HL-60/S4 treated with retinoic acid at 250 ng/mL for 4 days and 3 days (cell line): ENCODE data around the gene TBX4.

ENCODE experiments used
- in situ Hi-C: fragments of 300-500 bp; cut with MboI; formaldehyde crosslinking; loops from 2 replicates; pipeline ENCODE4 v1.7.0; 2022; ENCODE audit warnings: low sequenced_read_pairs

Gene TBX4

DNA sequence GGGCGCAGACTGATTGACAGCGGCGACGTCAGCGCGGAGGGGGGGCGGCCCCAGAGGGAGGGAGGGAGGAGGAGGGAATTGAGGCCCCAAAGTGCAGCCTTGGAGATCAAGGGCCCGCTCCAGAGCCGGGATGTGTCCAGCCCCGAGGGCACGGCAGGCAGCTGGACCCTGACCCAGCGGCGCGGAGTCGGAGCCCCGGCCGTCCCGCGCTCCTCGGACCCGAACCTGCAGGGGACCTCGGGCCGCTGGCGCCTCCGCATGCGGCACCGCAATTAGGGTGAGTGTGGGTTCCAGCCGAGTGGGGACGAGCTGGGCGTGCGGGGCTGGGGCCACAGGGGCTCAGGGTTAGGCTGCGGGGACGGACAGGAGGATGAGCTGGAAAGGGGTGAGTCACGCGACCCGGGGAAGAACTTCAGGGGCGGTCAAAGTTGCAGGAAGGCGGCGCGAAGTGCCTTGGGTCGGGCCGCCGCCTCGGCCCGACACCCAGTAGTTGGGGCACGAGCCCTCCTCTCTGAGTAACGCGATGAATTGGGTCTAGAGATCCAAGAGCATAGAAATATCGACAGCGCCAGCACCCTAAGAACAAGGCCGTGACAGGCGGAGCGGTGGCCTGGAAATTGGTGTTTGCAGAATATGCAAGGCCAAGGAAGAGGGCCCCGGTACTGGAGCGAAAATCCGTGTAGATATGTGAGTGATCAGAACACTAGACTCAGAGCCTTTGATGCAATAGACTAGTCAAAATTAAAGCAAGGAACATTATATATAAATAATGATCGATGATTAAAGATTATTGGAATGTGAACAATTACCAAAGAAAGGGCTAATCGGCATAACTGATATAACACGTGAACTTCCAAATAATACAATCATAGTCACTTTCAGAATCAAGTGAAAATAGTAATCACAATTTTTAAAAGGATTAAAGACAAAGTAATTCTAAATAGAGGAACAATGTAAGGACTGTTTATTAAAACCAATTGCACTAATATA is at the start of gene TBX4:
Gene TBX4, plus strand, starts transcription at position 122 of the 990 bp plus-strand sequence. CDS start 4,069 bp downstream, outside the sequence.
- in situ Hi-C loops, result loop anchor here (25.0 kb wide), 1 partner anchor 110 kb away; no protein-coding TSS in a partner anchor

DNA sequence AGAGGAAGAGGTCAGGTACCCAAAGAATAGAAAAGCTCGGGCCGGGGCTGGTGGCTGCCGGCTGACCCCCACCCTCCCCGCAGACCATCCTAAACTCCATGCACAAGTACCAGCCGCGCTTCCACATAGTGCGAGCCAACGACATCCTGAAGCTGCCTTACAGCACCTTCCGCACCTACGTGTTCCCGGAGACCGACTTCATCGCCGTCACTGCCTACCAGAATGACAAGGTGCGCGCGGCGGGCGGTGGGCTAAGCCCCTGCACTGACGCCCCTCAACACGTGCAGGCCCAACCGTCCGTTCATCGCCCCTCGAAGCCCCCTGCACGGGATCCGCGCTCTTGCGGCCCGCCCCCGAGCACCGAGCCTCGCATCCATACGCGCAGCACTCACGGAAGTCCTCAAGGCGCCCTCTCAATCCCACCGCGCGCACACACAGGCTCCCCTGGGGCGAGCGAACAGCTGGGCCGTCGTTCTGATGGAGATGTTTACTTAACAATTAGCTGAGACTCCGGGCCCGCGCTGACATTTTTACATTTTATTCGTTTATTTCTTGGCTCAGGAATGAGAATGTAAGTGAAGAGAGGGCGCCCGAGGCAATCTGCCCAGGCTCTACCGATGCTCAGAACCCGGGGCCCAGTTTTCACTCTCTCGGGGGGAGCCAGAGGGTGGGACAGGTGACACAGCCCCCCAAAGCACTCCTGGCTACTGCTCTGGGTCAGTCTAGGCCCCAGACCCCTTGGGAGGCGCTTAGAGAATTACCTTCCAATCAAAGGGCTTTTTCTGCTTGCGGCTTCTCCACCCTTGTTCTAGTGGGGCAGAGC is 49.0 kb upstream of the TBX4 start:
- in situ Hi-C loops, result no loop called here

DNA sequence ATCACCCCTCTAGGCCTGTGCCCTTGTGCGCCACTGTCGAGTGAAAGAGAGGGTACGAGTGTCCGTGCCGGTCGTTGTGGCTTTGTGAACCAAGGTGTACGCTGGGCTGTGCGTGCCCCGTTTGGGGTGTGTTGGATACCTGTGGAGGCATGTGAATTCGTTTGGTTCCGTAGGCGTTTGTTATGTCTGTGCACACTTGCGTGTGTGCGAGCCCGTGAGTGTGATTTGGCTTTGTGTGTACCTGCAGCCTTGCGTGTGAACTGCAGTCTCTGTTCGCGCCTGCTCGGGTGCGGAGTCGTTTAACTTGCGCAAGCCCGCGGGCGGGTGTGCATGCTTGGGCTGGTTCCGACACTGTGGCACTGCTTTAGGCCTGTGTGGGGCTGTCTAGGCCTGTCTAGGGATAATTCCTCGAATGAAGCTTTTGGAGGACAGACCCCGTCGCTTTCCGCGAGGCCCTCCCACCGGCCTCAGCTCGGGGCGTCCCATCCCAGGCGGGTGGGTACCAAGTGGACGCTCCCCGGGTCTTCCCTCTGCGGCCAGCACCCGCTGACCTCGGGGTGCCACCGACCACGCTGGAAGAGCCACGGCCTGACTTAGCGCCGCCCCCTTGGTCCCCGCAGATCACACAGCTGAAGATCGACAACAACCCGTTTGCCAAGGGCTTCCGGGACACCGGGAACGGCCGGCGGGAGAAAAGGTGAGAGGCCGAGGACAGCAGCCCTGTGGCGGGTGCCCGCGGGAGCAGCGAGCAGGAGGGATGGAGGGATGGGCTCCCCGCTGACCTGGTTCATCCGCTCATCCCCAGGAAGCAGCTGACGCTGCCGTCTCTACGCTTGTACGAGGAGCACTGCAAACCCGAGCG is 48.2 kb upstream of the TBX4 start:
- in situ Hi-C loops, result no loop called here

DNA sequence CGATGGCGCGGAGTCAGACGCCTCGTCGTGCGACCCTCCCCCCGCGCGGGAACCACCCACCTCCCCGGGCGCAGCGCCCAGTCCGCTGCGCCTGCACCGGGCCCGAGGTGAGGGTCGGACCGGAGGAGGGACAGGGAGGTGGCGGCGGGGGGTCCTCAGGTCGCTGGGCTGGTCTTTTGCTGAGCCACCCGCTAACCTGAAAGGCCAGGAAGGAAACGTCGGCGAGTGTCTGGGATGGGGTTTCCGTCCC is 47.6 kb upstream of the TBX4 start:
- in situ Hi-C loops, result no loop called here

DNA sequence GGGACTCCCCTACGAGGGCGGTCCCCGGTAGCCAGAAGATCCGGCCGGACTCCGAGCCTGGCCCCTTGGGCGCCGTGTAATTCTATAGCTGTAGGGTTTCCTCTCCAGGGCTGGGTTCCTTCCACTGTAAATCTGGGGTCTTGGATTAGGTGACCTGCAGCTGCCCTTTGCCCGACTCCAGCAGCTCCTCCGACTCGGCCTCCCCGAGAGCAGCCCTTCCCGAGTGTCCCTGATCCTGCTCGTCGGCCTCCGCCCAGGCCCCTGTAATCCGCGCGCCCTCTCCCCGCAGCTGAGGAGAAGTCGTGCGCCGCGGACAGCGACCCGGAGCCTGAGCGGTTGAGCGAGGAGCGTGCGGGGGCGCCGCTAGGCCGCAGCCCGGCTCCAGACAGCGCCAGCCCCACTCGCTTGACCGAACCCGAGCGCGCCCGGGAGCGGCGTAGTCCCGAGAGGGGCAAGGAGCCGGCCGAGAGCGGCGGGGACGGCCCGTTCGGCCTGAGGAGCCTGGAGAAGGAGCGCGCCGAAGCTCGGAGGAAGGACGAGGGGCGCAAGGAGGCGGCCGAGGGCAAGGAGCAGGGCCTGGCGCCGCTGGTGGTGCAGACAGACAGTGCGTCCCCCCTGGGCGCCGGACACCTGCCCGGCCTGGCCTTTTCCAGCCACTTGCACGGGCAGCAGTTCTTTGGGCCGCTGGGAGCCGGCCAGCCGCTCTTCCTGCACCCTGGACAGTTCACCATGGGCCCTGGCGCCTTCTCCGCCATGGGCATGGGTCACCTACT is 47.1 kb upstream of the TBX4 start:
- in situ Hi-C loops, result no loop called here

DNA sequence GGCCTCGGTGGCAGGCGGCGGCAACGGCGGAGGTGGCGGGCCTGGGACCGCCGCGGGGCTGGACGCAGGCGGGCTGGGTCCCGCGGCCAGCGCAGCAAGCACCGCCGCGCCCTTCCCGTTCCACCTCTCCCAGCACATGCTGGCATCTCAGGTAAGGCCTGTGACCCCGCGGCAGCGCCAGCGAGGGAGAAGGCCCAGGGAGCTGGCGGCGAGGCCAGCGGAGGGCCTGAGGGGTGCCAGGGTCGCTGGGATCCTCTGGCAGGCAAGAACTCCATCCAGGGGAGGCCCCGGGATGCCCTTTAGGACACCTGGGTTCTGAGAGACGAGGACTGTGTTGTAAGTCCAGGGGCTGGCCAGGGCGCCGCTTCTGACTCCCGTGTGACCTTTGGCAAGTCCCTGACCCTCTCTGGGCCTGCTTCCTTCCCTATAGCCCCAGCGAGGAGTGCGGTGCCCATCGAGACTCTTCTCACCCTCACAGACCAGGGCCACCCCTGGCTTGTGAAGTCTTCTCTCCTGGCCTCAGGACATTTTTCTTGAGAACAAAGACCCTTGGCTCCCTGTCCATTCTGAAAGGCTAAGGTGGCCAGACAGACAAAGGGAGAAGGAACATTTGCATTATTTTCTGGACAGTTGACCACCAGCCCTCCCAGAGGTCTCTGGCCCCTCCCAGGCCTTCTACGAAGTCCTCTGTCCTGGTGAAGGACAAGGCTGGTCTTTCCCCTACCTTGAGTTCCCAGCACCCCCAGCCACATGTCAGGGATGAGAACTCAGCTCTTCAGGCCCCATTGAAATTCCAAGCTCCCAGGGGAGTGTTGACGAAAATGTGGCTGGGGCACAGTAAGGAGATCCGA is 46.3 kb upstream of the TBX4 start:
- in situ Hi-C loops, result no loop called here

DNA sequence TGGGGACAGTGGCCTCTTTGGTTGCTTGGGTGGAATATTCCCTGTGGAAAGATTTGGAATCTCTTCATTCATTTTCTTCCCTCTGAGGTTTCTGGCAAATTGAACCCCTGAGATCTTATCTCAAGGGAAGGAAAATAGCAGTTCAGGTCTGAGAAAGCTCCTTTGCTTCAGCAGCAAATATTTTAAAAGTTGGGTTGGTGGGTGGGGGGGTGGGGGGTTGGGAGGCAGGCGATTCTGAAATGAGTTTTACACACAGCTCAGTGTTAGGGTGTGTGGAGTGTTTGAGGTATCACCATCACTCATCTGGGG is 45.7 kb upstream of the TBX4 start:
- in situ Hi-C loops, result no loop called here

DNA sequence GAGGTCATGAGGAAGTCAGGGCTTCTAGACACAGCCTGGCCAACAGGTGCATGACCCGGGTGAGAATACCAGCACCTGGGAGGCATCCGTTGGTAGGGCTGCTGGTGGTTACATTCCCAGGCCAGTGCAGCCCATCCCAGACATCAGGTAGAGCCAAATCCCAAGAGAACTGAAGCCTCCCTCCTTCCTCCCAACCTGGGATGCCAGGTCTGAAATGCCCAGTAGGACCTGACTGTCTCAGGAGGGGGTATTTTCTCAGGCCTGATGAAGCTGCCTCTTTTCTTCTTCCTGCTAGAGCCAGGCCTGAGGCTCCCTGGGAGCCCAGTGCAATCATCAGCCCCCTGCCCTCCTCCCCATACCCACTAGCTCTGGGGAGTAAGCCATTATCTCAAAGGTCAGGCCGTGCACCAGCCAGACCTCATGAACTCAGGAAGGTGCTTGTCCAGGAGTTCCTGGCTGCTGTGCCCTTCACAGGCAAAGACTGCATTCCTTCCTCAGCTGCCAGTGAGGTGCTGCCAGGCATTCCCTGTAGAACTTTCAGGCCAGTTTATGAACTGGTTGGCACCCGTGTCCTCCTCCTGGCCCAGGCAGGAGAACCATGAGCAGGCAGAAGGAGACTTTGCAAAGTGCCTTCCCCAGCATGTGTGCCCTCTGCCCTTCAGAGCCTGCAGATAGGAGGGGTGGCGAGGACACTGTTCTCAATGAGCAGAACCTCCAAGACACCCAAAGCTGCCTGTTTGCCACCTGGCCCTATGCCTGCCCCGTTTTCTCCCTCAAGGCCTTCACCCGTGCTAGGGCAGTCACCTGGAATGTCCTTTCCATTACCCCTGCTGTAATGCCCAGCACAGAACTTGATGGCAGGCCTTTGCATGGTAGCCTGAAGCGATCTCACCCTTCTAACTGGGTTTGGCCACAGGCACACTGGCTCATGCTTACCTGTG is 45.0 kb upstream of the TBX4 start:
- in situ Hi-C loops, result no loop called here

DNA sequence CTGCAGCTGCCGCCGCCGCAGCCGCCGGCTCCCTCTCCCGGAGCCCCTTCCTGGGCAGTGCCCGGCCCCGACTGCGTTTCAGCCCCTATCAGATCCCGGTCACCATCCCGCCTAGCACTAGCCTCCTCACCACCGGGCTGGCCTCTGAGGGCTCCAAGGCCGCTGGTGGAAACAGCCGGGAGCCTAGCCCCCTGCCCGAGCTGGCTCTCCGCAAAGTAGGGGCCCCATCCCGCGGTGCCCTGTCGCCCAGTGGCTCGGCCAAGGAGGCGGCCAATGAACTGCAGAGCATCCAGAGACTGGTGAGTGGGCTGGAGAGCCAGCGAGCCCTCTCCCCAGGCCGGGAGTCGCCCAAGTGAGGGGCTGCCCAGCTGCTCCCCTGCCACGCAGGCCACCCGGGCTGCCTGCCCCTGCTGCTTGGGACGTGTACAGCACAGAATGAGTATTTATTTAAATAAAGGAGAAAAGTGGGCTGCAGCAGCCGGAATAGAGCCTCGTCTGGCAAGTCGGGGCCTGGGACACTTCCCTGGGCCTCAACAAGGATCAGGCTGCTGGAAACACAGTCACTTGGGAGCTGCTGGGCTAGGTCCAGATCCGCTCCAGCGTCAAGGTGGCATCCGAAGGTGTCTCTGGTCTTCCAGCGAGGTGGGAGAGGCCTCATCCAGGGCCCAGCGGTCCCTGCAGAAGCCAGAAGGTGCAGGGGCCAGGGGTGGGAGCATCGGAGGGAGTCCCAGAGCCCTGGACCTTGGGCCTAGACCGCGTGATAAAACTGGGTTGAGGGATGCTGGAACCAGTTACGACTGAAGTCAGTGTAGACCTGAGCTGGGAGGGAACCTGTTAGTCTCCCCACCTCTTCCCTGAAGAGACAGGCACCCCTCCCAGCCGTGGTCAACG is 43.8 kb upstream of the TBX4 start:
- in situ Hi-C loops, result no loop called here

DNA sequence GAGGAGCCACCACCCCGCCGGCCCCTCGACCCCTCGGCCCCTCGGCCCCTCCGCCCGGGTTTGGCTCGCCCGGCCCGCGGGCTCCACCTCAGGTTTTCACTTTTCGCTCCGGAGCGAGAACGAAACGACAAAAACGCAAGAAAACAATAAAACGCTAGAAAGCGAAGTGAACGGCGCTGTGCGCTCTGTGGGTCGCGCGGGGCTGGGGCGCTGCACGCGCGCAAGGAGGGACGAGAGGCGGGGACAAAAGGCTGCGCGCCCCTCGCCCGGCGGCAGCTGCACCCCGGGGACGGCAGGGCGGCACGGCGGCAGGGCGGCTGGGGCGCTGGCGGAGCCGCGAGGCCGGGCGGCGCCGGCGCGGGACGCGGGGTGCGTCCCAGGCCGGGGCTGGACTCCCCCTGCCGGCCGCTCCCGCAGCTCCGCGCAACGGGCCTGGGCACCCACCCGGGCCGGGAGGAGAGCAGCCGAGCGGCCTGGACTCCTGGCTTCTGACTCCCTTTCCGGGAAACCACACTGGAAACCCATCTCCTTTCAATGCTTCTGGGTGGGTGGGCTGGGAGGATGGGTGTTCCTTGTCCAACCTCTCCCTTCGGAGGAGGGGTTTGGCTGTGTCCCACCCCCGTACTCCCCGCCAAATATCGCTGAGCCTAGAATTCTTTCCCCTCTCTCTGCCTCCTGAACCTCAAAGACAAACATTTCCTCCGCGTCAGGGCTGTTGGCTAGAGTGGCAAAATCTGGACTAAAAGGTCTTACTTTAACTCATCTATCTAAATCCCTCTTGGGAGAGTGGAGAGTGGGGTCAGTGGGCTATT is 42.7 kb upstream of the TBX4 start:
- in situ Hi-C loops, result no loop called here

DNA sequence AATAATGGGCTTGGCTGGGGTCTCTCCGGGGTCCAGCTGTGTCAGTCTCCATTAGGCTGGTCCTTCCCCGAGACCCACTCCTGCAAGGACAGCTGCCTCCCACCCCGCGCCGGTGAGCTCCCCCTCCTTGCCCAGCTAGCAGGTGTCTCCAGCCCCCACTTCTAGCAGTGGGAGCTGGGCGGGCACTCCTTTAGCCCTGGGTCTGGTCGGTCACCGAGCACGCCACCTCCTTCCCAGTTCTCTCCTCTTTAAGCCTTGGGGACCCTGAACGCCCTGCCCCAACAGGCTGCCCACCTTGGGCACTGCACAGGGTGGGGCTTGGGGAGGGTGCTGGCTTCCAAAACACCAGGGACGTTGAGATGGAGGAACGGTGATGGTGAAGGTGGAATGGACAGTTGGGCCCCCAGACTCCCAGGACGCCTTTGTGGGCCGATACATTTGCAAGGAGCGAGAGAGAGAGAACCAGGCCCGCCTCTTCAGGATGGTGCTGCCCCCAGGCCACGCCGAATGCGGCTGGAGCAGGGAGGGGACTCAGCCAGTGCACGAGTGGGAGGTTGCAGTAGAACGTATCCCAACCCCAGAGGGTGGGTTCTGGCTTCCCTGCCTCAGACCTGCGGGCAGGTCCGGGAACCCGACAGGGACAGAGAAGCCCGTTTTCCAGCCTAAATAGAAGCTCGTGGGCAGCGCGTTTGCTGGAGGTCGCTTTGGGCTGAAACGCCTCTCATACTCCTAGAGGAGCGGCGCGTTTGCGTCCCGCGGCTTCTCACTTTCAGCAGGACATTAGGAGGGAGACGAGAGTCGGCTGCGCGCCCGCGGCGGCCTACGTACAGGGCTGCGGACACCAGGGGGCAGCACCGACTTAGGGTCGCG is 41.8 kb upstream of the TBX4 start:
- in situ Hi-C loops, result no loop called here

DNA sequence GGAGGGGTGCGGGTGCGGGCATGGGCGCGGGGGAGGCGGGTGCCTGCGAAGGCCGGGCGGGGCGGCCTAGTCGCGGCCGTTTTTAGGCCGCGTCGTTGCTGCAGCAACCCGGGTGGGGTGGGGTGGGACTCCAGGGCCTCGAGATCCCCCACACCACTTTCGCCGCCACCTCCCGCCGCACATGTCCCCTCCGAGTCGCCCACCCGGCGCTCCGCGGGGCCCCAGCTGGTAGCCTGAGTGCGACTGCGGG is 41.3 kb upstream of the TBX4 start:
- in situ Hi-C loops, result no loop called here

DNA sequence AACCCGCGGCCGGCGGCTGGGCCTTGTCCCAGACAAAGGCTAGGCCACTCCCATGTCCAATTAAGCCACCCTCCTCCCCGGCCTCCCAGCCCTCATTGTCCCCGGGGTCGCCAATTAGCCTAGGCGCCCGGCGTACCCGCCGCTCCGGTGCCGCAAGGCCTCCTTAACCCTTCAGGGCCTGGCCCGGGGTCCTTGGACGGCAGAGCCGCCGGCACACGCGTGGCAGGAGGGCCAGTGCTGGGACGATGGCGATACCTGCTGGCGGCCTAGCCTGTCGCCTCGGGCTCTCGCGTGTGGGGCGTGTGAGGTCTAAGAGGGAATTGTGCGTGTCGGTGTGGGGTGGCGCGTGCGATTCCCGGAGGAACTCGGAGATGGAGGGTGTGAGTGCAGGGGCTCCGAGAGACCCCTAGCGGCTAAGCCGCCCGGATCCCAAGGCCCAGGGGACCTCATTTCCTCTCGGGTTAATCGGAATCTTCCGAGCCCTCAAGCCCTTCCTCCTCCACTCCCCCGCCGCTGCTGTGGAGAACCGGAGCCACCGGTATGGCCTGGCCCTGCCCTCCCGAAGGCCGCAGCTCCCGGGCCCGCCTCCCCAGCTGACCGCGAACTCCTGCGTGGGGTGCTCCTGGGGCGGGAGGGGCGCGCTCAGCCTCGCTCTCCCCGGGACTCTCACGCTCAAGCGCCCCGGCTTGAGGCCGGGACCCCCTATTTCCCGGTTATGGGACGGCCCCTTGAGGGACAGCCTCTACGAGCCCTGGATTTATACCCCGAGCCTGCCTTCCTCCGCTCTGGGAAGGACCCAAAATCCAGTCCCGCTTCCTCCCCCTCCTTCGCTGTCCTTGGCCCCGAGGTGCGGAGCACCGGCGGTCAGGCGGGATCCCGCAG is 40.7 kb upstream of the TBX4 start:
- in situ Hi-C loops, result no loop called here

DNA sequence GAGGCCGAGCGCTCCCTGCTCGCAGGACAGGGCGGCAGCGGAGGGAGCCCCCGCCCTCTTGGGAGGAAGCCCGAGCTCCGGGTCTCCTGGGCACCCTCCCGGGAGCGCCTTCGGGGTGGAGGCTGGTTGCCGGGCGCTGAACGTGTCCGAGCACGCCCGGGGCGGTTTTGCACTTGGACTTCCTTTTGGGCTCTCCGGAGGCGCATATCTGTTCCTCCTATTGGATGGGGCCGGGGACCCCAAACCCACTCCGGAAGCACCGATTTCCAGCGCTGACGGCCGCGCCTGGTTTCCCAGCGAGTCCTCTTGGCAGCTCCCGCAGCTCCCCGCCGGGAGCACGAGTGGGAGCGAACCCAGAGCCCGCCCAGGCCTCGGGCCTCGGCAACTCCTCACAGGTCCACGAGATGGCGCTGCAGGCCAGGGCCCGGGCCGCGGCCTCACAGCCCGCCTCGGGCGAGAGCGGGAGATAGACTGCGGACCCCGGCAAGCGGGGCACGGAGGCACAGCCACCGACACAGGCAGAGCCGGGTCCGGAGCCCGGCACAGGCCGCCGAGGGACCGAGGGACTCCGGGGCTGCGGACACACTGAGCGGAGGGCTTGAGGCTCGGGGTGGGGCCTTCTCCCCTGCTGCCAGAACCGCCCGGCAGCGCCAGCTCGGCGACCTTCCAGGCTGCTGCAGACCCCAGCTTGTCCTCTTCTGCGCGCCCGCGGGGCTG is 39.9 kb upstream of the TBX4 start:
- in situ Hi-C loops, result no loop called here
